Measurements from ENCODE around the gene GRID1. TPM values are rescaled to one million over a fixed set of nuclear protein-coding genes. Genes with fewer than 3 reads are reported as not detected.

GRID1 gene
- total and polyA plus RNA-seq, 10 of the 15 experiments (the other 5 are each of a cell fraction or from before 2014, with no cell fraction given): 0.04 to 0.62 (median 0.08) TPM; not detected in 5

DNA sequence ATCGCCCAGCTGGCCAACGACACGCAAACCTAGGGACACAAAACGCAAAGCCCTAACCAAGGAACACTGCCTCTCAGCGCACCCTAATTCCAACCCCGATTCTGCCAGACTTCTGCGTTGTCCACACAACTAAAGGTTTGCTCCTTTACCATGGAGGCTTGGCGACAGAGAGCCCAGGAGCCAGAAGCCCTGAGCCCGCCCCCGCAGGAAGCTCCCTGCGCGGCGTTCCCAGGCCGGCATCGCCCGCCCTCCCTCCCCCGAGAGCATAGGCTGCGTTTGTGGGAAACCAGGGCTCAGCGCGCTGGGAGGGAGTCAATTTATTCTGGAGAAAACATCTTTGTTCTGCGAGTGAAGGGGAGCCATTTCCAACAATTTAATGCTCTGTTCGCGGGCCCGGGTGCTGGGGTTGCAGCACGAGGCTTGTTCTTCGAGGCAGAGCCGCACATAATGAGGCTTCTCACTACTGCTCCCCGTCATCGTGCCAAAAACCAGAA, 103.9 kb downstream of the GRID1 start:
- Histone ChIP-seq H4K20me1 (ENCODE audit: control insufficient read depth, insufficient read depth) (no peaks in the 10 kb centered on the region), H3K4me2 (ENCODE audit: control insufficient read depth, insufficient read depth) (no peak overlapping the region), H3K4me1 (ENCODE audit: control insufficient read depth, insufficient read depth, low read length) (no peaks in the 10 kb centered on the region), H3K79me2 (ENCODE audit: control insufficient read depth, insufficient read depth, low read length) (no peaks in the 10 kb centered on the region), H3K9ac (ENCODE audit: control insufficient read depth, insufficient read depth, low read length) (no peak overlapping the region), H3K27me3 (replicated peaks in 1 of 2; ENCODE audit: control insufficient read depth in 2 of 2, insufficient read depth in 2 of 2, low read length in 1 of 2) (peaks cover 0 to 2% of the 10 kb centered on the region in 2 experiments; a peak in 3 of 4 replicates), H3K4me3 (no peak overlapping the region), H2AFZ (ENCODE audit: control insufficient read depth, low read depth, low read length) (no peak overlapping the region), H3K9me3 (replicated peaks; ENCODE audit: control insufficient read depth, insufficient read depth, low read length) (no peaks in the 10 kb centered on the region), H3K27ac (ENCODE audit: control insufficient read depth, insufficient read depth) (no peak overlapping the region), H3K36me3 (ENCODE audit: control insufficient read depth in 2 of 2, insufficient read depth in 2 of 2, low read length in 1 of 2) (no peaks in the 10 kb centered on the region)
- no peak for TF ChIP-seq CBFB (IDR thresholded peaks at IDR 0.05; ENCODE audit: low read depth)
- TF ChIP-seq, protein P1, sequence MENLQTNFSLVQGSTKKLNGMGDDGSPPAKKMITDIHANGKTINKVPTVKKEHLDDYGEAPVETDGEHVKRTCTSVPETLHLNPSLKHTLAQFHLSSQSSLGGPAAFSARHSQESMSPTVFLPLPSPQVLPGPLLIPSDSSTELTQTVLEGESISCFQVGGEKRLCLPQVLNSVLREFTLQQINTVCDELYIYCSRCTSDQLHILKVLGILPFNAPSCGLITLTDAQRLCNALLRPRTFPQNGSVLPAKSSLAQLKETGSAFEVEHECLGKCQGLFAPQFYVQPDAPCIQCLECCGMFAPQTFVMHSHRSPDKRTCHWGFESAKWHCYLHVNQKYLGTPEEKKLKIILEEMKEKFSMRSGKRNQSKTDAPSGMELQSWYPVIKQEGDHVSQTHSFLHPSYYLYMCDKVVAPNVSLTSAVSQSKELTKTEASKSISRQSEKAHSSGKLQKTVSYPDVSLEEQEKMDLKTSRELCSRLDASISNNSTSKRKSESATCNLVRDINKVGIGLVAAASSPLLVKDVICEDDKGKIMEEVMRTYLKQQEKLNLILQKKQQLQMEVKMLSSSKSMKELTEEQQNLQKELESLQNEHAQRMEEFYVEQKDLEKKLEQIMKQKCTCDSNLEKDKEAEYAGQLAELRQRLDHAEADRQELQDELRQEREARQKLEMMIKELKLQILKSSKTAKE (IDR thresholded peaks at IDR 0.05; ENCODE audit: low read depth, poor library complexity, severe bottlenecking): no peak
- in situ Hi-C loops (cut with MboI): no loop called here
- ChIA-PET SMC1A (ENCODE audit: uncharacterized antibody, unreplicated experiment) (interaction anchor here (0.6 kb wide), 1 partner anchor 292 kb away, joined by 3 read pairs; no protein-coding TSS in a partner anchor), RAD21 (ENCODE audit: unreplicated experiment) (interaction anchor here (1.1 to 1.2 kb wide), 2 partner anchors 98 to 322 kb away, joined by 3 read pairs; no protein-coding TSS in a partner anchor), CTCF (interaction anchor here (0.7 to 1.8 kb wide), 4 partner anchors 88 to 323 kb away, joined by 3 to 5 read pairs (median 4); no protein-coding TSS in a partner anchor), POLR2A (no interaction called here)
- BruUV-seq (replicated peaks): no TSS peak
- no peak for DNase-seq (ENCODE audit: low read depth, low spot score)
- no peak for ATAC-seq
- intact Hi-C loops (cut with micrococcal nuclease; ENCODE audit: unreplicated experiment): loop anchor here (1.0 to 5.0 kb wide), 2 partner anchors 115 to 325 kb away; no protein-coding TSS in a partner anchor
- WGBS (ENCODE audit: insufficient coverage, insufficient replicate concordance, low lambda C conversion rate, missing lambda C conversion rate): 40% methylated on average over 29 of the region's 29 CpGs
- no peak for FAIRE-seq
